Dermis blood vessel endothelial cell (primary cell): Measurements from ENCODE around the gene NCLN. TPM values are rescaled to one million over a fixed set of nuclear protein-coding genes. Genes with fewer than 3 reads are reported as not detected.
"Not testable (repeated sequence)": the region's sequence is repeated elsewhere in the genome, so short reads cannot be mapped to it uniquely, and the experiment has no call there.

Source experiments
- DNase-seq: peaks from one replicate; pipeline ENCODE4 v3.0.0; 2010
- total RNA-seq: library from RNA; depleted of rRNA; stranded (reverse); fragments of >200 nt; gene quantifications from 2 replicates; pipeline ENCODE4 v1.2.3, GENCODE V29; 2014

The NCLN gene
- total RNA-seq = 38.3 and 74.5 TPM in 2 replicates

GRCh38 chr19:3185461-3186159 is at the start of gene NCLN:
Gene NCLN (plus strand): TSS chr19:3185930. CDS start chr19:3186031, 101 bp downstream.
- peak; percentile 97 for DNase-seq

DNA sequence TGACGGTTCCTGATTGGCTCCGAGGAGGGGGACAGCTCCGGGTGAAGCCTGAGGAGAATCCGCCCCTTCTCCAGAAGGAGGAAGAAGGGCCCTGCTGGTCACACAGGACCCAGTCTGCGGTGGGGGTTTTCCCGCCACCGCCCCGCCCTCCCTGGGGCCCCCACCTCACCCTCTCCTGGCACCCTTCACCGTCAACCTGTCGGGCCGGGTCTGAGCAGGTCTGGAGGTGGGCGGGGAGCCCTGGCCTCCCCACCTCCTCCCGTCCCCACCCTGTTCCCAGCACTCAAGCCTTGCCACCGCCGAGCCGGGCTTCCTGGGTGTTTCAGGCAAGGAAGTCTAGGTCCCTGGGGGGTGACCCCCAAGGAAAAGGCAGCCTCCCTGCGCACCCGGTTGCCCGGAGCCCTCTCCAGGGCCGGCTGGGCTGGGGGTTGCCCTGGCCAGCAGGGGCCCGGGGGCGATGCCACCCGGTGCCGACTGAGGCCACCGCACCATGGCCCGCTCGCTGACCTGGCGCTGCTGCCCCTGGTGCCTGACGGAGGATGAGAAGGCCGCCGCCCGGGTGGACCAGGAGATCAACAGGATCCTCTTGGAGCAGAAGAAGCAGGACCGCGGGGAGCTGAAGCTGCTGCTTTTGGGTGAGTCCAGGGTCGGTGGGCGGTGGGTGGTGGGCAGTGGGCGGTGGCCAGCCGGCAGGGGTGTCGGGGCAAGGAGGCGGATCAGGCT is 49.6 kb upstream of the NCLN start, which contains the start of gene GNA15:
TSS of gene GNA15 (plus strand) at position 73 of the 723 bp plus-strand sequence. CDS start at position 491, 418 bp downstream.
- DNase-seq = no peak

DNA sequence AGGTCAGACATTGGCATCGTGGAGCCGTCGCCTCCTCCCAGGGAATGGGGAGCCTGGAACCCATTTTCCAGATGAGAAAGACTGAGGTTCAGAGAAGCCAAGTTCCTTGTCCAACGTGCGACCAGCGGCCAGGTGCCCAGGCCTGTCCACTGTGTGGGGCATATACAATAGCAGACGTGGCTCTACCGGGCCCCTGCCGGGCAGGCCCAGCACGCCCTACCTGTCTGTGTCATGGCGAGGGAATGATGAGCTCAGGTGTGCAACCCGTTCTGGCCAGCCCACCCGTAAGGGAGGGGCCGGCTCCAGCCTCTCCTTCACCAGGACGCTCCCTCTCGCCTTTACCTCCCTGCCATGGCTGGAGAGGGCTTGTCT is 49.1 kb upstream of the NCLN start:
- DNase-seq = no peak

DNA sequence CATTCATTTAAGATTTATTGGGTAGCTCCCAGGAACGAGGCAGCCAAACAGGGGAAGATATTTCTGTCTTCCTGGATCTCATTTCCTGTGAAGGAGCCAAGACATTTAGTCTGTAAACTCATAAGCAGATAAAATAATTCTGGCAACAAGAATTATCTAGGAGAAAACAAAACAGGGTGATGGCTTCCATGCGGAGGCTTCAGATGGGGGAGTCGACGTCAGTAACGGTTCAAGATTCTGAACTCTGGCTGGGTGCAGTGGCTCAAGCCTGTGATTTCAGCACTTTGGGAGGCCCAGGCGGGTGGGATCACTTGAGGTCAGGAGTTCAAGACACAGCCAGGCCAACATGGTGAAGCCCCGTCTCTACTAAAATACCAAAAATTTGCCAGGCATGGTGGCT is 48.6 kb upstream of the NCLN start:
- DNase-seq = no peak

- DNase-seq = no peak
These were observed 47.5 kb upstream of the NCLN start for GRCh38 chr19:3138268-3138667.

DNA sequence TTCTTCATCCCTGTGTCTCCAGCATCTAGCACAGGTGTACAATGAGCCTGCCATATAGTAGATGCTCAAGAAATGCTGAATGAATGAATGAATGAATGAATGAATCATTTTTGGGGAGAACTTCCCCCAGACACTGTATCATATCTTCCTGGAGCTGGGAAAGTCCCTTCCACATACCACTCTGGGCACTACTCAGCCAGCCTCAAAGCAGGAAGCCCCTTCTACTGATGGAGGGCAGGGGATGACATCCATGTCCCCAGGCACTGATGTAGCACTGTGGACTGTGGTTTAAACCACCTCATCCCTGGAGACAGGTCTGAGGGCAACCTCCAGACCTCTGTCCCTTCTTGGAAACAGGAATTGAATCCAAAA is 45.1 kb upstream of the NCLN start:
- peak; percentile 27 for DNase-seq

DNA sequence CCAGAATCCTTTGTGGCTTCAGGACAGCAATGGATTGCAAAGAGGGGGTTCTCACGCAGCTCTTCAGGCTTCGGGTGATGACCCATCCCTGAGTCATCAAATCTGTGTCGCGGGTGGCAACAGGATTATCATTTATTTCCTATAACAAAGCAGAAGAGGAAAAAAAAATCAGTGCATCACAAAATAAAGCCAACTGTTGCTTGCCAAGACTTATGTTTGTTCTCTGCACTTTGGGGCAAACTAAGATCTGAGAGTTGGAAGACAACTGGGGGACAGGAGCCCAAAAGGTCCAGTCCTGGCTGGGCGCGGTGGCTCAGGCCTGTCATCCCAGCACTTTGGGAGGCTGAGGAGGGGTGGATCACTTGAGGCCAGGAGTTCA is 43.4 kb upstream of the NCLN start:
- peak; percentile 84 for DNase-seq

DNA sequence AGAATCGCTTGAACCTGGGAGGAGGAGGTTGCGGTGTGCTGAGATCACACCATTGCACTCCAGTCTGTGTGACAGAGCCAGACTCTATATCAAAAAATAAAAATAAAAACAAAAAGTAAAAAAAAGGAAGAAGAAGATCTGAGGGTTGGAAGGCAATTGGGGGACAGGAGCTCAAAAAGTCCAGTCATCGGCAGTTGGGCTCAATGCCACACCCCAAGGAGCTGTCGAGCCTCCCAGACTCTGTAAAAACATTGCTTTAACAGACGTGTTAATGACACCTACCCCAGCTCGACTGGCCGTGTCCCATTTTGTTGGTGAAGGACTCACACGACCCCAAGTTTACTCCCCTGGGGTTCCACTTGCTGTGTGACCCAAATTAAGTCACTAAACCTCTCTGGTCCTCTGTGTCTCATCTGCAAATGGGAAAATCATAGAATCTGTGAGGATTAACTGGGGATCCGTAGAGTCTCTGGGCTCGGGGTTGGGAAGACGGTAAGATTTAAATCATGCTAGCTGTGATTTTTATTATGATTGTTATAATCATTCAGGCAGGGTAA is 42.9 kb upstream of the NCLN start:
- DNase-seq = no peak

DNA sequence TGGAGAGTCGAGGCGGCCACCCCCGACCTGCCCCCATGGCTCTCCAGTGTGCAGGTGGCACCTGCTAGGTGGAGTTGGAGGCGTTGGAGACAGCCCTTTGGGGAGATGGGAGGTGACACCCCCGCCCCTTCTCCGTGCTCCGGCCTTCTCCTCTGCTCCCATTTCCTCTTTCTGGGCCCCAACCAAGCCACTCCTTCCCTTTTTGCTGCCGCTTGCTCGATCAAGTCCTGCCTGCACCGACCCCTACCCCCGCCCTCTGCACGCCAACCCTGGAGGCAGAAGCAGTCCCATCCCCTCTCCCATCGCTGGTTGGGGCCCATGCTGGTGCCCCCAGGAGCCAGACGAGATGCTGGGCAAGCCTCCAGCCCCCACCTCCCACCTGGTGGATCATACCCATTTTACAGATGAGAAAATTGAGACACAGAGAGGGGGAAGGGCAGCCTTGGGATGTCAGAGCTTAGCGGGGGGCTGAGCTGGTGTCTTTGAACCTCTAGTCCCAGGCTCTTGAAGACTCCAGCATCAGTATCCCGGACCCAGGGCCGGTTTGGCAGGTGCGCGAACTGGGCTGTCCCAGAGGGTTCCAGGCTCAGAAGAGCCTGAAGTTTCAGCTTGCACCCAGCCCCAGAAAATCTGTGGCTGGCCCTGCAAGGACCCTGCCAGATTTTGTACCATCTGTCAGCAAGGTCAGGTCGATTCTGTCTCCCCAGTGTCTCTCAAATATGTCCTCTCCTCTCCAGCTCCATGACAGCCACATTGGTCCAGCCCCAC is 39.6 kb upstream of the NCLN start:
- no peak for DNase-seq

GRCh38 chr19:3146677-3147100 is 39.0 kb upstream of the NCLN start:
- peak; percentile 51 for DNase-seq

GRCh38 chr19:3148503-3148902 is 37.2 kb upstream of the NCLN start:
- DNase-seq = no peak

GRCh38 chr19:3149089-3149488 is 36.6 kb upstream of the NCLN start:
- DNase-seq = no peak

- no peak for DNase-seq
These were observed 35.9 kb upstream of the NCLN start for GRCh38 chr19:3149526-3150505.

GRCh38 chr19:3150739-3151329 is 34.9 kb upstream of the NCLN start:
- no peak for DNase-seq

- DNase-seq = peak; percentile 30
These were observed 33.9 kb upstream of the NCLN start for GRCh38 chr19:3151563-3152418.

DNA sequence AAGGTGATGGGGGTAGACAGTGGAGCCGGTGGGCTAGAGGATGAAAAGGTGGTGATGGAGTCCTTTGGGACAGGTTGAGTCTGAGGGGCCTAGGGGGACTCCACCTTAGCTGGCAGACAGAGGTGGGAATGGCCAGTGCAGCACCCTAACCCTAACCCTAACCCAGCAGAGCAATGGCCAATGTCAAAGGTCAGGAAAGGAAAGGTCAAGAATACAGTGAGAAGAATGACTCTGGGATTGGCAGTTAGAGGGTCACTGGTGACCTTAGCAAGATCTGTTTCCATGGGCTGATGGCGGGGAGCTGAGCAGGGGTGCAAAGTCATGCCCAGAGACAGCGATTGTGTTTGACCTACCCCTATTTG is 33.3 kb upstream of the NCLN start:
- no peak for DNase-seq

DNA sequence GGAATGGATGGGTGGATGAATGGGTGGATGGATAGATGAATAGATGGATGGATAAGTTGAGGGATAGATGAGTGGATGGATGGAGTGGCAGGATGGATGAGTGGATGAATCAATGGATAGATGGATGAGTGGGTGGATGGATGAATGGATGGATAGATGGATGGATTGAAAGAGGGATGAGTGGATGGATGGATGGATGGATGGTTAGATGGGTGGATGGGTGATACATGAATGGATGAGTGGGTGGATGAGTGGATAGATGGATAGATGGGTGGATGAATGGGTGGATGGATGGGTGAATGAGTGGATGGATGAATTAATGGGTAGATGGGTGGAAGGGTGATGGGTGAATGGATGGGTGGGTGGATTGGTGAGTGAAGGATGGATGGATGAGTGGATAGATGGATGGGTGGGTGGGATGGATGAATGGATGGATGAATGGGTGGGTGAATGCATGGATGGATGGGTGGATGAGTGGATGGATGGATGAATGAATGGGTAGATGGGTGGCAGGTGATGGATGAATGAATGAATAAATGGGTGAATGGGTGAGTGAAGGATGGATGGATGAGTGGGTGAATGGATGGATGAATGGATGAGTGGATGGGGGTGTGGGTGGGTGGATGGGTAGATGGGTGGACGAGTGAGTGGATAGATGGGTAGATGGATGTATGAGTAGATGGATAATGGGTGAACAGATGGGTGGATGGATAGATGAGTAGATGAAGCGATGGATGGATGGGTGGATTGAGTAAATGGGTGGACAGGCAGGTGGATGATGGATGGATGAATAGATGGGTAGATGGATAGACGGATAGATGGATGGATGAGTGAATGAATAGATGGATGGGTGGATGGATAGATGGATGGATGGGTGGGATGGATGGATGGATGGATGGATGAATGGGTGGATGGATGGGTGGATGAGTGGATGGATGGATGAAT is 32.2 kb upstream of the NCLN start:
- no peak for DNase-seq

- DNase-seq = not testable (repeated sequence)
These were observed 31.3 kb upstream of the NCLN start for GRCh38 chr19:3154447-3154846.

DNA sequence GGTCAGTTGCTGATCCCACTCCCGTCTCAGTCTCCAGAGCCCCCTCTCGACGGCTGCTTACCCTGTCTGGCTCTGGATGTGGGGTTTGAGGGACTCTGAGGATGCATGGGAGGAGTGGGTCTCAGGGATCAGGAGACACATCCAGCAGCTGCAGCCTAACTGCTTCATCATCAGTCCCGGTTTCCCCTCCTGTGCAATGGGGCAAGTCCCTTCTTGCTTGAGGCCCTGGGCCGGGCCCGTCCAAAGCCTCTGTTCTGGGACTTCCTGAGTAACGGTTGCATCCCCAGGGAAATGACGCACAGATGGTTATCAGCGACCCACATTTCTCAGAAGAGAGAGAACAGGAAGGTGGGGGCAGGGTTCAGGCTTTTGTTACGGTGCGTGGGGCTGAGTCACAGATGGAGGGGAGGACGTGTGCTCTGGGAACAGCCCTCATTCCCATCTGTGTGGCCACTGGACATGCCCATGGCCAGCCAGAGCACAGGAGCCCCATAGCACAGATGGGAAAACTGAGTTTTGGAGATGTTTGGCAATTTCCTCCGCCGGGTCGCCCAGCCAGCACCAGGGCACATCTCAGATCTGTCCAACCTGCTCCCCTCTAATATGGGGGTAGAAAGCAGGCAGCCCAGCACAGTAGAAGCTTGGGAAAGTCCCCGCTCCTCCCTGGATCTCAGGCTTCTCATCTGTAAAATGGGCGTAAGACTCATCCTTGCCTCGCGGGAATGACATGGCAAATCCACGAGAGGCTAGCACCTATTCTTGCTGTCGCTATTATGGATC is 30.6 kb upstream of the NCLN start:
- DNase-seq = peak; percentile 100
